Ectodermal cell (in vitro differentiated cells): ENCODE measurements around the gene RRP12.

Experiments
- H3K27ac ChIP-seq: 2 replicates; pipeline ENCODE4 v1.7.0; 2013; ENCODE audit warnings: mild to moderate bottlenecking, low read depth, low read length; ENCODE audit not compliant: insufficient read depth, poor library complexity, severe bottlenecking
- H3K27me3 ChIP-seq: 2 replicates; pipeline ENCODE4 v1.7.0; 2013; ENCODE audit warnings: mild to moderate bottlenecking, low read length; ENCODE audit not compliant: insufficient read depth, control insufficient read depth, poor library complexity, severe bottlenecking
- H3K36me3 ChIP-seq: one replicate; pipeline ENCODE4 v1.7.0; 2013; ENCODE audit warnings: low read length; ENCODE audit not compliant: control insufficient read depth, insufficient read depth
- H3K4me1 ChIP-seq: one replicate; pipeline ENCODE4 v1.7.0; 2013; ENCODE audit warnings: low read length; ENCODE audit not compliant: control insufficient read depth, insufficient read depth
- H3K4me3 ChIP-seq: 2 replicates; pipeline ENCODE4 v1.7.0; 2013; ENCODE audit warnings: low read depth, low read length, control low read depth; ENCODE audit not compliant: insufficient read depth
- H3K9me3 ChIP-seq: 2 replicates; pipeline ENCODE4 v1.7.0; 2013; ENCODE audit warnings: mild to moderate bottlenecking, low read length, moderate library complexity; ENCODE audit not compliant: control insufficient read depth
- WGBS, 2 experiments: methylation state at CpG; one replicate each; pipeline ENCODE4 v1.1.7; 2013; ENCODE audit warnings: missing lambda C conversion rate in 2 of 2; 5-methylcytosine and 5-hydroxymethylcytosine counted together

RRP12 gene

DNA sequence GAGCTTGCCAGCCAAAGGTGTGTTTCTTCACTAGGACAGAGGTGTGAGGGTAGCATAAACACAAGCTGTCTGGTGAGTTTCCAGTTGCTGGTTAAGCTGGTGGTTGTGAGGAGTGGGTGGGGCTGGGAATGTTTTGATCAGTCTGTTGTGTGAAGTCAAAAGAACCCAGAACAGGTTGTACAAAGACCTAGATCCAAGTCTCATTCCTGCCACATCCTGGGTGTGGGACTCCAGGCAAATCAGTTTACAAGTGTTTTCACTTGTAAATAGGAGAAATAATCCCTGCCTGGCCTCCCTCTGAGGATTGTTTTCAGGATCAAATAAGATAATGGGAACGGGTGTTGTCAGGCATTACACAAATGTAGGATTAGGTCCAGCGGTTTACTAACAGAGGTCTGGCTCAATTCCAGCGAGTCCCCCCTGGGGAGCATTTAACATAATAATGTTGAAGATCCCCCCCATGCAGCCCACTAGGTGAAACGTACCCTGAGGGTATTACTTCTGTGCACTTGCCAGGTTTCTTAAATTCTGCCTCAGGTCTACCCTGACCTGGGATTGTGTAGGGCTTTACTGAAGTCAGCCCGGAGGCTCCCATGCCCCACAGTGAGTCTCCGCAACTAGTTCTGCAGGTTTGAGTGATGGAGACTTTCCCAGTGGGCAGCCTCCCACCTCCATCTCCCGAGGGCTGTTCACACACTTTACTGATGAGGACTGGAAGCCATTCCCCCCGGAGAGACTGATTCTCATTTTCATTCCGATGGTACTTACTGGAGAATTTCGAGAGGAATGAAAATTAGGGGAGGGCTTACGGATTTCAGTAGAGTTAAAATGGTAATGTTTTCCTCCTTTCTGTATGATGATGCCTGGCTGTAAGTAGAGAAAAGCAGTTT lies 64.0 kb downstream of the RRP12 start:
- Histone ChIP-seq H3K27me3 (peaks cover 49% of the 10 kb centered on the region), H3K4me3 (no peak overlapping the region), H3K4me1 (peaks cover 20% of the 10 kb centered on the region), H3K27ac (peak overlapping the region; percentile 47), H3K9me3 (no peaks in the 10 kb centered on the region), H3K36me3 (no peaks in the 10 kb centered on the region)
- 1% methylated on average over 11 of the region's 11 CpGs for WGBS, 2 experiments

DNA sequence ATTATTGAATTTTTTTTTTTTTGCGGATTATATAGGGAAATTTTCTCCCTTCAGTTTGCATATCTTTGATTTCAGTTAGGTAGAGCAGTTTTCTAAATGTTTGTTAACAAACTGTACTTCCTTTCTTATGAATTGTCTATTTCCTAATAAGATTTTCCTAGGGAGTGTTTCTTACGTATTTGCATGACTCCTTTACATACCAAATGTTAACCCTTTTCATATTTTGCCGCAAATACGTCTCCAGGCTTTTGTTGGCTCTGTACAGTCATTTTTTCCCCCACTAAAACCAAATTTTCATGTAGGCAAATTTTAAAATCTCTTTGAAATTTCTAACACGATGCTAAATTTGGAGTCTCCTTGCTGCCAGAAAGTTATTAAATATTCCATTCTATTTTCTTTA lies 64.7 kb downstream of the RRP12 start:
- no peaks in the 10 kb centered on the region for H3K9me3 ChIP-seq
- H3K4me3 ChIP-seq, result no peak overlapping the region
- peaks cover 51% of the 10 kb centered on the region for H3K27me3 ChIP-seq
- 29 to 46% methylated on average over 3 to 4 of the region's 5 CpGs for WGBS, 2 experiments
- peak overlapping the region; percentile 47 for H3K27ac ChIP-seq
- H3K4me1 ChIP-seq, result peaks cover 20% of the 10 kb centered on the region
- no peaks in the 10 kb centered on the region for H3K36me3 ChIP-seq

DNA sequence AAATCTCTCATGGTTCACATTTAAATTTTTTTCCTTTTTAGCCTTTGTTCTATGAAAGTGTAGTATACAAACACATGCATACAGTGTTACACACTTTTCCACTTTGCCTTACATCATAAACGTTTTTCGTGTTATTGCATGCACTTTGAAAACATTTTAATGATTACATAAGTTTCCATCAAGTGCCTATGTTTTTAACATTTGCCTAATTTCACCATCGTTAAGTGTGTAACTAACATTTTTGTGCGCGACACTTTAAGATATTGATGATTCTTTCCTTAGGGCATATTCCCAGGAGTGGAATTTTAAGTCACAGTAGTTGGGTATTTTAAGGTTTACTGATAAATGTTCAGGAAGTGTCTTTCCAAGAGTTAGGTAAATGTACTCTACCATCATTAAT lies 65.1 kb downstream of the RRP12 start:
- Histone ChIP-seq H3K27me3 (peaks cover 51% of the 10 kb centered on the region), H3K9me3 (no peaks in the 10 kb centered on the region), H3K4me3 (no peak overlapping the region), H3K4me1 (peaks cover 20% of the 10 kb centered on the region), H3K36me3 (no peaks in the 10 kb centered on the region), H3K27ac (no peak overlapping the region)
- 82 to 84% methylated on average over 5 of the region's 5 CpGs for WGBS, 2 experiments

- WGBS, 2 experiments, result 37 to 40% methylated on average over 23 to 24 of the region's 25 CpGs
- peak overlapping the region; percentile 72 for H3K4me3 ChIP-seq
Measured at GRCh38 chr10:97335188-97335619, 65.9 kb downstream of the RRP12 start.

GRCh38 chr10:97334370-97335175 lies 66.6 kb downstream of the RRP12 start, which contains the start of gene FRAT2:
FRAT2 (minus strand) TSS chr10:97334729; CDS start chr10:97334572, 157 bp downstream.
- H3K27me3 ChIP-seq, result peaks cover 51% of the 10 kb centered on the region
- 0% methylated on average over 92 to 98 of the region's 103 CpGs for WGBS, 2 experiments
- peak within 1 kb of the TSS; percentile 94 for H3K27ac ChIP-seq
- H3K36me3 ChIP-seq, result no peaks in the 10 kb centered on the region
- peaks cover 20% of the 10 kb centered on the region for H3K4me1 ChIP-seq
- H3K9me3 ChIP-seq, result no peaks in the 10 kb centered on the region
- peak within 1 kb of the TSS; percentile 72 for H3K4me3 ChIP-seq

More at GRCh38 chr10:97335188-97335619, 65.9 kb downstream of the RRP12 start:
- Histone ChIP-seq H3K27ac (peak overlapping the region; percentile 94), H3K27me3 (peaks cover 51% of the 10 kb centered on the region), H3K9me3 (no peaks in the 10 kb centered on the region), H3K36me3 (no peaks in the 10 kb centered on the region), H3K4me1 (peaks cover 20% of the 10 kb centered on the region)

GRCh38 chr10:97333601-97334369 lies 67.4 kb downstream of the RRP12 start:
- 0% methylated on average over 89 of the region's 89 CpGs for WGBS, 2 experiments
- Histone ChIP-seq H3K36me3 (no peaks in the 10 kb centered on the region), H3K27ac (no peak overlapping the region), H3K4me1 (peaks cover 20% of the 10 kb centered on the region), H3K27me3 (peaks cover 51% of the 10 kb centered on the region), H3K4me3 (peak overlapping the region; percentile 72), H3K9me3 (no peaks in the 10 kb centered on the region)

DNA sequence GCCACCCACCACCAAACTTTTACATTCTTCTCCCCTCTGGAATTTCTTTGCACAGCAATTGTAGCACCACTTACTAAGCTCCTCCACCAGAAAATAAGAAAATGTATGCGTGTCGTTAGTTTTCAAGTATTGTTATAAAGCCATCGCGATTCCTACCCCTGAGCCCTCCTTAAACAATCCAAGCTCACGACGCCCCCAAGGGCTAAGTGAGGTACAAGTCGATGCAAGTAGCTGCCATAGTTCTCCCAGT lies 67.9 kb downstream of the RRP12 start:
- H3K36me3 ChIP-seq, result no peaks in the 10 kb centered on the region
- peak overlapping the region; percentile 72 for H3K4me3 ChIP-seq
- no peak overlapping the region for H3K27ac ChIP-seq
- no peaks in the 10 kb centered on the region for H3K9me3 ChIP-seq
- peaks cover 47% of the 10 kb centered on the region for H3K27me3 ChIP-seq
- WGBS, 2 experiments, result 0 to 1% methylated on average over 7 of the region's 7 CpGs
- H3K4me1 ChIP-seq, result peaks cover 18% of the 10 kb centered on the region

DNA sequence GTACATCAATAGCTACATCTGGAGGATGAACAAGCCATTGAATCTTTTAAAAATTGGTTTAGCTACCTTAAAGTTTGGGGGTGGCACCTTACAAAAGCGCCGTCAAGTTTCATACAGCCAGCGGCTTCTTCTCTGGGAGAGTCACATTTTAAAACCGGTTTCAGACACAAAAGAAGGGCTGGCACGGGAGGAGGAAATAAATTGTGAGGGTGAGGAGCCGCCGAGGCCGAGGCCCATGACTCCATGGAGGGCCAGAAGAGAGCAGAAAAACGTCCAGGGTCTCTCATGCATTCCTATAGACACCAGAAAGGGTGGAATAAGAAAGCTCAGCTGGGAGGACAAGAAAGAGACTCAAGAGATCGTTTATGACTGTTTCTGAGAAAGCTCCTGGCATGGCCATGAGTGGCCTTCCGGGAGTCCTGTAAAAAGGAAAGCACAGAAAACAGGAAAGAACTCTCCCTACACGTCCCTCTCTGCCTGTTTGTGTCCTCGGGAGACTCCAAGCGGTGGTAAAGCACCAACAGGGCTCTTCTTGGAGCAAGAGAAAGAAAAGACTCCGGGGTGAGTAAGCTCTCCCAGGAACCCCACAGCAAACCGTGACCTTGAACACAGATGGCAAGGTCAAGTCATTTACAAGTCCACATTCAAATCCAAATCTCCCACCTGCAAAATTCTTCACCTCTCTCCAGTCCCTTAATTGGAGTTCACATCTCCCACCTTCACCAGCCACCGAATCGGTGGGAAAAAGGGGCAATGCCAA lies 68.4 kb downstream of the RRP12 start:
- Histone ChIP-seq H3K36me3 (no peaks in the 10 kb centered on the region), H3K4me3 (peak overlapping the region; percentile 72), H3K27me3 (peaks cover 42% of the 10 kb centered on the region), H3K27ac (no peak overlapping the region), H3K9me3 (no peaks in the 10 kb centered on the region), H3K4me1 (peaks cover 13% of the 10 kb centered on the region)
- 6 to 7% methylated on average over 18 of the region's 18 CpGs for WGBS, 2 experiments

DNA sequence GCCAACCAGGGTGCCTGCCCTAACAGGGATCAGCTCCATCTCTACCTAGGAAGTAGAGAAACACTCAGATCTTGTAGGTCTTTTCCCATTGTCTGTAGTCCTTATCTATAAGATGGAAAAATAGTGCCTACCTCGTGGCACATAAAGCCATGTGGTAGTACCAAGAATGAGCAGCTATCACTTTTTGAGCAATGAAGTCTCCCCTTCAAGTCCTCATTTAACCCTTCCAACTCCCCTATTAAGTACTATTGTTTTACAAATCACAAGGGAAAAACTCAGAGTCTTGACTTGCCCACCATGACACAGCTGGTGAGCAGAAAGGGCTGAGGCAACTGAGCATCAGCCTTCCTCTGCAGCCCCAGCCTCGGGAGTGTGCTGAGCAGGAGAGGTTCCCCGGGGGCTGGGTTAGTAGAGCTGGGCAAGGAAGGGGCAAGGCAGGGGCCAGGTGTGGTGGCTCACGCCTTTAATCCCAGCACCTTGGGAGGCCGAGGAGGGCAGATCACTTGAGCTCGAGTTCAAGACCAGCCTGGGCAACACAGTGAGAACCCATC lies 69.9 kb downstream of the RRP12 start:
- 58 to 61% methylated on average over 6 of the region's 6 CpGs for WGBS, 2 experiments
- Histone ChIP-seq H3K4me1 (no peaks in the 10 kb centered on the region), H3K4me3 (no peak overlapping the region), H3K9me3 (no peaks in the 10 kb centered on the region), H3K36me3 (no peaks in the 10 kb centered on the region), H3K27me3 (peaks cover 32% of the 10 kb centered on the region), H3K27ac (no peak overlapping the region)
